Liver (tissue), 3 donors: ENCODE data around the gene FAM222A.

Experiments used
- CTCF ChIP-seq: fragments of 150-350 bp; IDR thresholded peaks from 2 replicates; pipeline ENCODE4 v1.5.1; 2017; ENCODE audit warnings: improper control_type of control experiment, low read depth, low read length; ENCODE audit not compliant: missing input control
- FOXA1 ChIP-seq: IDR thresholded peaks from 2 replicates; pipeline ENCODE4 v1.6.1; 2016; ENCODE audit warnings: antibody characterized with exemption
- GABPA ChIP-seq, 2 donors: IDR thresholded peaks in 1 of 2; conservative IDR thresholded peaks in 1 of 2; 2 replicates each; pipeline ENCODE4 v1.6.1; 2016; ENCODE audit warnings: antibody characterized with exemption in 2 of 2, mild to moderate bottlenecking in 1 of 2, moderate library complexity in 1 of 2
- SP1 ChIP-seq: IDR thresholded peaks from 2 replicates; pipeline ENCODE4 v1.6.1; 2018; ENCODE audit warnings: antibody characterized with exemption, mild to moderate bottlenecking
- TAF1 ChIP-seq: conservative IDR thresholded peaks from 2 replicates; pipeline ENCODE4 v1.6.1; 2016; ENCODE audit warnings: antibody characterized with exemption, mild to moderate bottlenecking
- YY1 ChIP-seq: IDR thresholded peaks from 2 replicates; pipeline ENCODE4 v1.6.1; 2016; ENCODE audit warnings: antibody characterized with exemption, mild to moderate bottlenecking
- TF ChIP-seq, protein P1 (sequence below): IDR thresholded peaks from 2 replicates; pipeline ENCODE4 v1.6.1; 2016; ENCODE audit warnings: antibody characterized with exemption, mild to moderate bottlenecking
- donor health status: healthy.
- donor health status: healthy.

- TF ChIP-seq TAF1 (no peak), GABPA (IDR thresholded peaks at IDR 0.05 in 1 of 2, conservative IDR thresholded peaks at IDR 0.05 in 1 of 2) (no peak), CTCF (no peak), YY1 (no peak), SP1 (no peak), FOXA1 (no peak)
- TF ChIP-seq, protein P1, sequence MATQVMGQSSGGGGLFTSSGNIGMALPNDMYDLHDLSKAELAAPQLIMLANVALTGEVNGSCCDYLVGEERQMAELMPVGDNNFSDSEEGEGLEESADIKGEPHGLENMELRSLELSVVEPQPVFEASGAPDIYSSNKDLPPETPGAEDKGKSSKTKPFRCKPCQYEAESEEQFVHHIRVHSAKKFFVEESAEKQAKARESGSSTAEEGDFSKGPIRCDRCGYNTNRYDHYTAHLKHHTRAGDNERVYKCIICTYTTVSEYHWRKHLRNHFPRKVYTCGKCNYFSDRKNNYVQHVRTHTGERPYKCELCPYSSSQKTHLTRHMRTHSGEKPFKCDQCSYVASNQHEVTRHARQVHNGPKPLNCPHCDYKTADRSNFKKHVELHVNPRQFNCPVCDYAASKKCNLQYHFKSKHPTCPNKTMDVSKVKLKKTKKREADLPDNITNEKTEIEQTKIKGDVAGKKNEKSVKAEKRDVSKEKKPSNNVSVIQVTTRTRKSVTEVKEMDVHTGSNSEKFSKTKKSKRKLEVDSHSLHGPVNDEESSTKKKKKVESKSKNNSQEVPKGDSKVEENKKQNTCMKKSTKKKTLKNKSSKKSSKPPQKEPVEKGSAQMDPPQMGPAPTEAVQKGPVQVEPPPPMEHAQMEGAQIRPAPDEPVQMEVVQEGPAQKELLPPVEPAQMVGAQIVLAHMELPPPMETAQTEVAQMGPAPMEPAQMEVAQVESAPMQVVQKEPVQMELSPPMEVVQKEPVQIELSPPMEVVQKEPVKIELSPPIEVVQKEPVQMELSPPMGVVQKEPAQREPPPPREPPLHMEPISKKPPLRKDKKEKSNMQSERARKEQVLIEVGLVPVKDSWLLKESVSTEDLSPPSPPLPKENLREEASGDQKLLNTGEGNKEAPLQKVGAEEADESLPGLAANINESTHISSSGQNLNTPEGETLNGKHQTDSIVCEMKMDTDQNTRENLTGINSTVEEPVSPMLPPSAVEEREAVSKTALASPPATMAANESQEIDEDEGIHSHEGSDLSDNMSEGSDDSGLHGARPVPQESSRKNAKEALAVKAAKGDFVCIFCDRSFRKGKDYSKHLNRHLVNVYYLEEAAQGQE, result no peak
Measured at GRCh38 chr12:109707470-109707821, 6.2 kb upstream of the FAM222A start.
